Fibroblast of skin of right quadriceps (primary cell): ENCODE measurements around the gene CEP250.

Source experiments
- DNase-seq: peaks from one replicate; pipeline ENCODE4 v3.0.0-alpha.2; 2013

The CEP250 gene

DNA sequence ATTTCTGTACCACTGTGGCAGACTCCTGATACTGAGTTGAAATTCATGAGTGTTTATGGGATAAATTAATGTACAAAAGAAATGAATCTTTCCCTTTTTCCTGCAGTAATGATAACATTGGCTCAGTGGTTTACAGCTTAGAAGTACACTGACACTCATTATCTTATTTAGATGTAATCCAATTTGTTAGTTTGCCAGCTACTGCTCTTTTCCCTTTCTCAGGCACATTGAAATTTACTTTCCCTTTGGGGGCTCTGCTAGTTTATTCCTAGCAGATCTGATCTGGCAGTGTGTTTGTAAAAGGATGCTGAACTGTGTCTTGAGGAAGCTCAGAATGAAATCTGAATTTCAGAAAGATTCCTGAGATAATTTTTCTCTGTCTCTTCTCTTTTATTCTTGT, 3.0 kb downstream of the CEP250 start:
- DNase-seq = no peak

DNA sequence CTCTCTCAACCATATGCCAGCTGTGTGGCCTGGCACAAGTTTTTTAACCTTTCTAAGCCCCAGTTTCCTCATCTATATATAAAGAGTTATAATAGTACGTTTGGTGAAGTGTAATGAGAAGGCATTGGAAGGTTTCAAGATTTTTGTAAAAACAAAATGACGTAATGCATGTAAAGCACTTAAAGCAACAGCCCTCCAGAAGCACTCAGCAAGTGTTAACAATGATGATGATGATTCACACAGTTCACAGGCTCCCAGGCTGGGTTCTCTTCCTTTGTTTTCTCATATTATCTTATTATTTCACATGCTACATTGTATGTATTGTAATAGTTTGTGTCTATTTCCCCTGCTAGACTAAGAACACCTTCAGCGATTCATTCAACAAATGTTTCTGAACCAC, 6.2 kb downstream of the CEP250 start:
- no peak for DNase-seq

DNA sequence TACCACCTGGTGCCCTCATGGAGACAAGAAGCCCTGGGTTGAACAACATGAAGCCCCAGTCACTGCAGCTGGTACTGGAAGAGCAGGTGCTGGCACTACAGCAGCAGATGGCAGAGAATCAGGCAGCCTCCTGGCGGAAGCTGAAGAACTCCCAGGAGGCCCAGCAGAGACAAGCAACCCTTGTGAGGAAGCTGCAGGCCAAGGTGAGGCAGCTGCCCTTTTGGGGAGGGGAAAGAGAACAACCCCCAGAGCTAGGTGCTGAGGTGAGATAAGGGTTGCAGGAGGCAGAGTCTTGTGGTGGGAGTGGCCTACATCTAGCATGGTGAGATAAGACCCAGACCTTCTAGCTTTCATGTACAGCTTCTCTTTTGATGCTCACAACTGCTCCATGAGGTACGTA, 7.0 kb downstream of the CEP250 start:
- DNase-seq = no peak

DNA sequence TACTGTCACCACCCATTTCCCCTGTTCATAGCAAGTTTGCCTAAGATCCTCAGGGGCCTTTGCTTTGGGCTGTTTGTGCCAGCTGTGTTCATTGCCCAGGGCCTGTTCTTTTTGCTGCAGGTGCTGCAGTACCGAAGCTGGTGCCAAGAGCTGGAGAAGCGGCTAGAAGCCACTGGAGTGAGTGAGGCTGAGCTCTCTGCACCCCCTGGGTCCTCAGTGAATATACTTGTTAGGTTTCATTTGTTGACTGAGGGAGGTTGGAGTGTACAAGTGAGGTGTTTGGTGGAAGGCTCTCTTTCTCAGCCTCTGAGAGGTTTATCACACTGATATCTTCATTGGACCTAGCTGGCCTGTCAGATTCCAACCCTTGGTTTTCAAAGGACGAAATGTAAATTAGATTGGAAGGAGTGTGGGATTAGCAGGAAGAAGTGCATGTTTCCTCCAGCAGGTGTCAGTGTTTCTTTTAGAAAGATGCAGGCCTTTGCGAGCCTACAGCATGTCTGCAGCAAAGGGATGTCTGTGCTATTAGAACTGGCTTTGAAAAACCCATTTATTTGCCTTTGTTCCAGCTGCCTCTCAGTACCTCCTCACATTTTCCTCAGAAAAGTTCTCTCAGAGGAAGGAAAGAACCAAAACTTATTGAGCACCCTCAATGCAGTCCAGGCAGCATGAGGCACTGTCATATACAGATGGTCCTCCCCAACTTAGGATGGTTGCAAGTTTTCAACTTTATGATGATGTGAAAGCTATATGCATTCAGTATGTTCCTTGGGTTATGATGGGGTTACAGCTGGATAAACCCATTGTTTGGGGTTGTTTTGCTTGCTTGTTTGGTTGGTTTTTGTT, 8.3 kb downstream of the CEP250 start:
- DNase-seq = peak; percentile 56

DNA sequence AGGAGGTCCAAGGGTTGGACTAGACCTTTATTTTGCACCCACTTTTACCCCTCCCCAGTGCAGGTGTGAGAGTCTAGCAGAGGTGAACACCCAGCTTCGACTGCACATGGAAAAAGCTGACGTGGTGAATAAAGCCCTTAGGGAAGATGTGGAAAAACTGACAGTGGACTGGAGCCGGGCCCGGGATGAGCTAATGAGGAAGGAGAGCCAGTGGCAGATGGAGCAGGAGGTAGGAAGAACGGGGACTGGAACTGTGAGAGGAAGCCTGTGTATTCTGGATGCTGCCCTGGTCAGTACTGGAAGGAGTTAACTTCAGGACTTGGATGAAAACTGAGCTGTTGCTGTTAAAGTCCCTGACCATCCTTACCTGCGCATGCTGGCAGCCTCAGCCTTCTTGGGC, 10.6 kb downstream of the CEP250 start:
- no peak for DNase-seq

DNA sequence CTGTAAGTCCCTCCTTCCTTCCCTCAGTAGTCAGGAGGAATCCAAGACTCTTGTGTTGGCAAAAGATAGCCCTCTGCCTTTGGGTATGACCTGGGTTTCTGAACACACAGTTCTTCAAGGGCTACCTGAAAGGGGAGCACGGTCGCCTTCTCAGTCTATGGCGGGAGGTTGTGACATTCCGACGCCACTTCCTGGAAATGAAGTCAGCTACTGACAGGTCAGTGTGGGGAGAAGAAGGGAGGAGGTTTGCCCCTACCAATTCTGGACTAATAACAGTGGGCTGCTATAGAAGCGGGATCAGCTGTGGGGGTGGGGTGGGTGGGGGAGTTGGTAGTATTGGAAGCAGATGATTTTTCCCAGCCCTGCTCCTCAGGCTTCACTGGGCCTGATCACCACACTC, 11.5 kb downstream of the CEP250 start:
- DNase-seq = no peak

DNA sequence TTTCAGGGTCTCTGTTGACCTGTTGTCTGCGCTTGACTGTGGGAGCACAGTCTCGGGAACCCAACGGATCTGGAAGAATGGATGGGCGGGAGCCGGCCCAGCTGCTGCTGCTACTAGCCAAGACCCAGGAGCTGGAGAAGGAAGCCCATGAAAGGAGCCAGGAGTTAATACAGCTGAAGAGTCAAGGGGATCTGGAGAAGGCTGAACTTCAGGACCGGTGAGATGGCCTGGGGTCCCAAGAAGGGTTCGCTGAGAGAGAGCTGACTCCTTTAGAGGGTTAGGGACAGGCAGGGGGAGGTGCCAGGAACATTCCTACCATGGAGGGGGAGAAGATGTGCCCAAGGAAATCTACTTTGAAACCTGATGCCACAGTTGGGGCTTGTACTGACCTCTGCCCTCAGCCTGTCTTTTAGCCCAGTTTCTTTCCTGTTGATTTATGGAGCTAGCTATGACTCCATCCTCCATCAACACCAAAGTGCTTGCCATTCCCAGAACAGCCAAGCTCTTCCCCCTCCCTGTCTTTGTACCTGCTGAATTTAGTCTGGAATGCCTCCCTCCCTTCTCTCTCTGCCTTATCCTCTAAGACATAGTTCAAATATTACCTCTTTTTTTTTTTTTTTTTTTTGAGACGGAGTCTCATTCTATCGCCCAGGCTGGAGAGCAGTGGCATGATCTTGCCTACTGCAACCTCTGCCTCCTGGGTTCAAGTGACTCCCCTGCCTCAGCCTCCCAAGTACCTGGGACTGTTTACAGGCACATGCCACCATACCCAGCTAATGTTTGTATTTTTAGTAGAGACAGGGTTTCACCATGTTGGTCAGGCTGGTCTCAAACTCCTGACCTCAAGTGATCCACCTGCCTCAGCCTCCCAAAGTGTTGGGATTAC, 12.2 kb downstream of the CEP250 start:
- peak; percentile 74 for DNase-seq

DNA sequence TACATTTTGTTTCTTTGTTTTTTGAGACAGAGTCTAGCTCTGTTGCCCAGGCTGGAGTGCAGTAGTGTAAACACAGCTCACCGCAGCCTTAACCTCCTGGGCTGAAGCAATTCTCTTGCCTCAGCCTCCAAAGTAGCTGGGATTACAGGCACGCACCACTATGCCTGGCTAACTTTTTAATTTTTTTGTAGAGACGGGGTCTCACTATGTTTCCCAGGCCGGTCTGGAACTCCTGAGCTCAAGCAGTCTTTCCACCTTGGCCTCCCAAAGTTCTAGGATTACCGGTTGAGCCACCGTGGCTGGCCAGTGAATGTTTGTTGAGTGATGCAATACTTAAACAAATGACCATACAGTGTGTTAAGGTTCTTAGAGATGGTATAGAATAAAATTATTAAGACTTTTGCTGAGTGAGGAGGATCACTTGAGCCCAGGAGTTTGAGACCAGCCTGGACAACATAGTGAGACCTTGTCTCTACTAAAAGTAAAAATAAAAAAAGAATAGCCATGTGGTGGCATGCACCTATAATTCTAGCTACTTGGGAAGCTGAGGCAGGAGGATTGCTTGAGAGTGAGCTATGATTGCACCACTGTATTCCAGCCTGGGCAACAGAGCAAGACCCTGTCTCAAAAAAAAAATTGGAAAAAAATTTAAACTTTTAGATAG, 13.4 kb downstream of the CEP250 start:
- DNase-seq = no peak

DNA sequence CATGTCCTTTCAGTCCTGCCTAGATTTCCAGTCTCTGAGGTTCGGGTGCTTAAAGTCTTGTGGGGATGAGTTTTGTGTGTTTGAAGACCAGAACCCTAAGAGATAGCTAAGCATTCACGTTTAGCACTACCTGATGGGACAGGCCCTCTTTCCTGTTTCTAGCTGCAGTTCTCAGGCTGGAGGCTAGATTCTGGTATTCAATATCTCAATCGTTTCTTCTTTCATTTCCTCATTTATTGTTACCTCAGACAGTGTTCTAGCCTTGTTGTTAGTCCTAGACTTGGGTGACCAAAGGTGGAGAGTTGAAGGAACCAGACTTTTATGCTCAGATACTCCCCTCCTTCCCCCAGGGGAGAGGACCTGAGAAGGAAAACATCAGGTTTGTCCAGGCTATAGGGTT, 16.8 kb downstream of the CEP250 start:
- no peak for DNase-seq

DNA sequence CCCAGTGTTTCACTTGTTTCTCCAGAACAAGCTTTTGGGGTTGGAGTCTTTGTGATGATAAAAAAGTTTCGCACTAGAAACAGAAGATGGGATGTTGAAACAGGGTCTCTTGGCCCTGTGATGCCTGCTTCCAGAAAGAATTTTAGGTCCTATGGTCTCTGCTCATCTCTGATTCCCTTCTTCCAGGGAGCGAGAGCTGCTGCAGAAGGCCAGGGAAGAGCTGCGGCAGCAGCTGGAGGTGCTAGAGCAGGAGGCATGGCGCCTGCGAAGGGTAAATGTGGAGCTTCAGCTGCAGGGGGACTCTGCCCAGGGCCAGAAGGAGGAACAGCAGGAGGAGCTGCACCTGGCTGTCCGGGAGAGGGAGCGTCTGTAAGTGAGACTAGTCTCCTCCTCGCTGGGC, 18.3 kb downstream of the CEP250 start:
- DNase-seq = no peak

DNA sequence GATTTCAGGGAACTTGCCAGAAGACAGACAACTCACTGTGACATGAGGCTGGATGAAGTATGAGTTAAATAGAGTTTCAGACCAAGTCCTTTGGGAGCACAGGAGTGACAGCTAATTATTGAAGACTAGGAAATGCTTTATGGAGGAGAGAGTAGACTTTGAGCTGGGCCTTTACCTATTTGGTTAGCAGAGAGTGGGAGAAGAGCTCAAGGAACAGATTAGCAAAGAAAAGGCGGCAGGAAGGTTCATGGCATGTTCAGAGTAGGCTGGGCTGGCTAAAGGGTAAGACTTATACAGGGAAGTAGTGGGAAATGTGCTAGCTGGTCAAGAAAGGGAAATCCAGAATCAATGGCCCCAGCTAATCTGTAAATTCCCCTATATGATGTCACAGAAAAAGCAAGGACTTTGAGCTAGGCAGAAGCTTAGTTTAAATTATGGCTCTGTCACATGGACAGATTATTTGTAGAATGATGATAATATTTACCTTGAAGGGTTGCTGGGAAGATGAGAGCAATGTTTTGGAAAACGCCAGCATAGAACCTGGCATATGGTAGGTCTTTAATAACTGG, 19.0 kb downstream of the CEP250 start:
- DNase-seq = no peak

DNA sequence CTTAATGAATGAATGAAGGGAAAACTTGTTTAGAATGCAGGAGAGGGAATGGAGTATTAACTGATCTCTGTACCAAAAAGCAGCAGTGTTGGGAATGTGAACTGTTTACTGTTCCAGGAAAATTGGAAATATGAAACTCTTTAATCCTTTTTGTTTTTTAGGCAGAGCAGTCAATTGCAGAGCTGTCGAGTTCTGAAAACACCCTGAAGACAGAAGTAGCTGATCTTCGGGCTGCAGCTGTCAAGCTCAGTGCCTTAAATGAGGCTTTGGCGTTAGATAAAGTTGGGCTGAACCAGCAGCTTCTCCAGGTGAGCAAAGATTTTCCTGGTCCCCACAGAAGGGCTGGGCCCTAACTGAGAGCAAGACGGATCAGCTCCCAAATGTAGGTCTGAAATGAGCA, 20.9 kb downstream of the CEP250 start:
- no peak for DNase-seq

DNA sequence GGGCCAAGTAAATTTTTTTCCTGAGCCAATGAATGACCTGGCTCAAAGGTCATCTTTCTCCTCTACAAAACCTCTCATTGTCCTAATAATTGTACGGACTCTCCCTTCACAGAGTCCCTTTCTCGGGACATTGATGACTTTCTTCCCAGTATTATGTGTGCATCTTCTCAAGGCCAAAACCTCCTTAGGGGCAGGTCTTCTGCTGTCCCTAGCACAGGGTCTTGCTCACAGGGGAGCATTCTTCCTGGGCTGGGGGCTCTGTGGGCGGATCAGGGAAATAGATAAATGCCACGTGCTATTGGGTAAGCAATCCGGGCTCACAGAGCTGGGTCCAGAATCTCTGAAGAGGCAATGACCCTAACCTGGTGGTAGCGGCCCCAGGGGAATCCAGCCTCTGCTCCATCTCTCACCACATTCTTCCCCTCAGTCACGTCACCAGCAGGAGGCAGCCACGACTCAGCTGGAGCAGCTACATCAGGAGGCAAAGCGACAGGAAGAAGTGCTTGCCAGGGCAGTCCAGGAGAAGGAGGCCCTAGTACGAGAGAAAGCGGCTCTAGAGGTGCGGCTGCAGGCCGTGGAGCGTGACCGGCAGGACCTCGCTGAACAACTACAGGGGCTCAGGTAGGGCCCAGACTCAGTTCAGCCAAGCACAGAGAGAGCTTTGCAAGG, 23.5 kb downstream of the CEP250 start:
- DNase-seq = no peak

DNA sequence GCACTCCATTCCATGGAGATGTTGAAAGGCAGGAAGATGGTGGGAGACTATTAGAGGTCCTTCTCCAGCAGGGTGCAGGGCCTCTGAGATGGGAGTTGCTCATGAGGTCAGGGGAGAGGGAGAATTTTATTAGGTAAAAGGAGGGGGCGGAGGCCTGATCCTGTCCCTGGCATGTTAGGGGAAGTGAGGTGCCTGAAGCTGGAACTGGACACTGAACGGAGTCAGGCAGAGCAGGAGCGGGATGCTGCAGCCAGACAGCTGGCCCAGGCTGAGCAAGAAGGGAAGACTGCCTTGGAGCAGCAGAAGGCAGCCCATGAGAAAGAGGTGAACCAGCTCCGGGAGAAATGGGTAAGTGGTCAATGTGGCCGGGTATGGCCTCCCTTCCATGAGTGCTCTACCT, 24.4 kb downstream of the CEP250 start:
- DNase-seq = no peak

DNA sequence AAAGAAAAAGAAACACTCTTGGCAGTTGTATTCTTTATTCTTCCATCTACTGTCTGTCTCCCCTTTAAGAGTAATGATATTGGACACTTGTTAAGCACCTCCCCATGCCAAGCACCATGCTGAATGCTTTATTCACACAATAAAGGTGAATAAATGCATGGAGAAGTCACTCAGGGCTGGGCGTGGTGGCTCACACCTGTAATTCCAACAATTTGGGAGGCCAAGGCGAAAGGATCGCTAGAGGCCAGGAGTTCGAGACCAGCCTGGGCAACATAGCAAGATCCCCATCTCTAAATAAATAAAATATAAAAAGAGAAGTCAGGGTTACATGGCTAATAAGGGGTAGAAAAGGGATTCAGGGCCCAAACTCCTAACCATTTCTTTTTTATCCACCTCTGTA, 32.1 kb downstream of the CEP250 start:
- DNase-seq = no peak

DNA sequence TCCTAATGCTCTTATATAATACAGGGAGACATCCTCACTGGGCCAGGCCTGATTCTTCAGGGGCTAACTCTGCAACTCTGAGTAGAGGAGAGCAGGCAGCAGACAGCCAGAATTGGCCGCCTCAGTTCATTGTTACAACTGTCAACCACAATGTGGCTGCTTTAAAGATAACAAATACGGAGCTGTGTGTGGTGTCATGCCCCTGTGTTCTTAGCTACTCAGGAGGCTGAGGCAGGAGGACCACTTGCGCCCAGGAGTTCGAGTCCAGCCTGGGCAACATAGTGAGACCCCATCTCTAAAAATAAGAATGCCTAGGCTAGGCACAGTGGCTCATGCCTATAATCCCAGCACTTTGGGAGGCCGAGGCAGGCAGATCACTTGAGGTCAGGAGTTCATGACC, 34.3 kb downstream of the CEP250 start:
- DNase-seq = no peak

DNA sequence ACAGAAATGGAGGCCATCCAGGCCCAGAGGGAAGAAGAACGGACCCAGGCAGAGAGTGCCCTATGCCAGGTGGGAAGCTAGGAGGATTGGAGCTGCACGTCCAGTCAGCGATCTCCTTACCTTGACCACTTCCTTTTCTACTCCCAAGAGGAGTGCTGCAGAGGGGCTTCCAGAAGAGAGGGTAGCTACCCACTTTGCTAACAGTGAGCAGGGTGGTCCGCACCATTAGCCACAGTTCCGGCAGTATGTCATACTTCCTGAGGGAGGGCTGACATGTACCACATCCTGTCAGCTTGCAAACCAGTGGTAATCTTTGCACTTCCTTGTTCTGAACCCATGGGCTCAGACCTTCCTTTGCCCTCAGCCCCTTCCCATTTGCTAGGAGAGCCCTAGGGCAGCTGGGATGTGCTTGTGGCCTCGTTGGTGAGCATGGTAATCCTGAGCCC, 35.4 kb downstream of the CEP250 start:
- DNase-seq = no peak

DNA sequence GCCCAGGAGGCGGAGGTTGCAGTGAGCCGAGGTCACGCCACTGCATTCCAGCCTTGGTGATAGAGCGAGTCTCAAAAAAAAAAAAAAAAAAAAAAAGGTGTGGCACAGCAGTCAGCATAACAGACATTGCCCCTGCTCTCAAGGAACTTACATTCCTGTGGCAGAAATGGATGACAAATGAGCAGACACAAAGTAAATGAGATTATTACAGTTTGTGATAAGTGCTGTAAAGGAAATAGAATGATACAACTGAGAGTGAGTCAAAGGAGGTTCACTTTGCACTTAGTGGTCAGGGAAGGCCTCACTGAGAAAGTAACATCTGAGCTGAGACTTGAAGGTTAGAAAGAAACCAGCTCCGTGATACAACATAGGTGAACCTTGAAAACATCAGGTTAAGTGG, 36.4 kb downstream of the CEP250 start:
- no peak for DNase-seq

DNA sequence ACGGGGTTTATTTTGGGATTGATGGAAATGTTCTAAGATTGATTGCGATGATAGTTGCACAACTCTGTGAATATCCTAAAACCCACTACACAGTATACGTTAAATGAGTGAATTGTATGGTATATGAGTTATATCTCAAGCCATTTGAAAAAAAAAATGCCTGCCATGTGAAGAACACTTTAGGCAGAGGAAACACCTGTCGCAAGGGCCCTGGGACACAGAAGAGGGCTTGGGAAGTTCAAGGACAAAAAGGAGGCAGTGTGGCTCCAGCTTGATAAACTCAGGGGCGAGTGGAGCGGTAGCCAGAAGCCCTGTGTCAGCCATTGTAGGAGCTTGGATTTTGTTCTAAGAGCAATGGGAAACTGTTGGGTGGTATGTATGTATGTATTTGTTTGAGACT, 37.0 kb downstream of the CEP250 start:
- DNase-seq = no peak

DNA sequence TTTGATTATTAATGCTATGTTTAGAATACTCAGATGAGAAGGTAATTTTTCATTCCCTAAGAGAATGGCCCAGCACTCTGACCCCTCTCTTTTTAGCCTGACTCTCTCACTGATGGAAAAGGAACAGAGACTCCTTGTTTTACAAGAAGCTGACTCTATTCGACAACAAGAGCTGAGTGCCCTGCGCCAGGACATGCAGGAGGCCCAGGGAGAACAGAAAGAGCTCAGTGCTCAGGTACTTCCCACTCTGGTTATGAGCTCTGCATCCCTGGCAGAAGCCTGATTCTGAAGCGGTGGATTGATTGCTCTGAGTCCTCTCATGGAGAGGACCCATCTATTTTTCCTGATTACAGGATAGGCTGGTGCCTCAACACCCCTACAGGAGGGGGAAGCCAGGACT, 41.1 kb downstream of the CEP250 start:
- no peak for DNase-seq

DNA sequence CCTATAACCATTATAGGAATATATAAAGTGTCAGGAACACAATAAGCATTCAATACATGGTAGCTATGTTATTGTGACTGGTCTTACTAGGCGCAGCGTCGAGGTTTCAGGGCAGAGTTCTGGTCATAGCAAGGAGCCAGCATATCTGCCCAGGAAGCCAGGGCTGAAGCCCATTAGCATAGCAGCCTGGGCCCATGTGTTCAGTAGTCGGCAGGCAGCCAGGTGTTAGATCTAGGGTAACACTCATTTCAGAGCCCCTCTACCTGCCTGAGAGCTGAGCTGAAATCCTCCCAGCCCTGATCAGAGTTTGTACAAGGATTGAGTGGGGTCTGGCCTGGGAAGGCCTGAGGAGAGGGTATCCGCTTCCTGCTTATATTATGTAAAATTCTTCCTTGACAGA, 41.9 kb downstream of the CEP250 start:
- DNase-seq = no peak

DNA sequence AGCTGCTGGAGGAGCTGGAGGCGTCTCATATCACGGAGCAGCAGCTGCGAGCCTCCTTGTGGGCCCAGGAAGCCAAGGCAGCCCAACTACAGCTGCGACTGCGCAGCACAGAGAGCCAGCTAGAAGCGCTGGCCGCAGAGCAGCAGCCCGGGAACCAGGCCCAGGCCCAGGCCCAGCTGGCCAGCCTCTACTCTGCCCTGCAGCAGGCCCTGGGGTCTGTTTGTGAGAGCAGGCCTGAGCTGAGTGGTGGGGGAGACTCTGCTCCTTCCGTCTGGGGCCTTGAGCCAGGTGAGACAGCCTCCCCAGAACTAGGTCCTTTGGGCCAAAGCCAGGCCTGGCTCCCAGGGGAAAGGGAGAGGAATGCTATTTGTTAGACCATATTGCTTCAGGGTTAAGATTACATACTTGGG, 42.4 kb downstream of the CEP250 start:
- DNase-seq = no peak

DNA sequence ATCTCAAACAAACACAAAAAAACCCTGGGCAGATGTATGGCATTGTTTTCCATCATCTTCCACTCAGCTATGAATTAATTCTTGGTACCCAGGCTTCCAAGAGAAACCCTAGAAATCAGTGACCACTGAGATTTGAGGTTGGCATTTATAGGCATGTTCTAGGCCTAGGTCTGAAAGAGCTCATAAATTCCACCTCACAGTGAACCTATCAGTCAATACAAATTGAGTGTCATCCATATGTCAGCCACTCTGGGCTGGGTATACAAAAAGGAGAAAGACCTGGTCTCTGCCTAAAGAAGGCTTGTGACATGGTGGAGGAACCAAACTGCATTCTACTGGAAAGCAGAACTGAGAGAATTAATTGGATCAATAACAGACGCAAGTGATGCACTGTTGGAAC, 43.9 kb downstream of the CEP250 start:
- DNase-seq = no peak
